Esophagus muscularis mucosa (tissue), 3 donors: Measurements from ENCODE around the gene FNBP1.

Experiments used
- POLR2AphosphoS5 ChIP-seq, 2 donors: sonication (generic); formaldehyde crosslinking; IDR thresholded peaks; one replicate each; pipeline ENCODE4 v1.6.1; 2017; ENCODE audit warnings: antibody characterized with exemption in 2 of 2
- TF ChIP-seq, protein P1 (sequence below), 3 experiments: fragments of 200-600 bp in 2 of 3; fragments of 450-650 bp in 1 of 3; sonication (generic) in 2 of 3; IDR thresholded peaks; one replicate each; pipeline ENCODE4 v1.5.1; 2017 to 2019; ENCODE audit warnings: antibody characterized with exemption in 3 of 3, mild to moderate bottlenecking in 2 of 3, moderate library complexity in 1 of 3

DNA sequence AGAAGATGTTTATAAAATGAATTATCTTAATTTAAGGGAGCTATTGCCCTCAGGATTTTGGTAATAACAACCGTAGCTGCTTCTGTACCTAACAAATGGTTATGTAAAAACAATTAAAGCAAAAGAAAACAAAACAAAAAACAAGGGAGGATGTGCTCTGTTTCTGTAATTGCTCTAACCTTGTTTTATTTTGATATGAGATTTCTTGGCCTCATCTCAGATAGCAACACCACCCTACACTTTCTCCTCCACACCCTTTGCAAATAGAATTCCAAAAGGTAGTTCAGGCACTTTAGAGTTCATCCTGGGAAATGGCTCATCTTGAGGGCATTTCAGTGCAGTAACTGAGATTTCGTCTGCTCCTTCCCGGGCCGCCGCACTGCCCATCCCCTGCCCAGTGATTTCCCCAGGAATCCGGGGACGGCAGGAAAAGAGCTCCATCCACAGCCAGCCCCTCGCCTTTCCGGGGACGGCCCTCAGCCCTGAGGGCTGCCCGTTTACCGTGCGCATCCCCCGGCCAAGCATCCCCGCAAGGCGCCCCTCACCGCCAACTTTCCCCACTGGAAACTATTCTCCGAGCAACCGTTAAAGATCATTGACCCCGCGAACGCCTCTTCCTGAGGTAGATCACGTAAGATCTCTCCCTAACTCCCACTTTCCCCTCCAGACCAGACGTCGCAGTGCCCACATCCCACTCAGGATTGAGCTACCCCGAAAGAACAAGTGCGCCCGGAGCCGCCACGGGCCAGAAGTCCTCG, 1.2 kb downstream of the FNBP1 start:
- TF ChIP-seq, protein P1, sequence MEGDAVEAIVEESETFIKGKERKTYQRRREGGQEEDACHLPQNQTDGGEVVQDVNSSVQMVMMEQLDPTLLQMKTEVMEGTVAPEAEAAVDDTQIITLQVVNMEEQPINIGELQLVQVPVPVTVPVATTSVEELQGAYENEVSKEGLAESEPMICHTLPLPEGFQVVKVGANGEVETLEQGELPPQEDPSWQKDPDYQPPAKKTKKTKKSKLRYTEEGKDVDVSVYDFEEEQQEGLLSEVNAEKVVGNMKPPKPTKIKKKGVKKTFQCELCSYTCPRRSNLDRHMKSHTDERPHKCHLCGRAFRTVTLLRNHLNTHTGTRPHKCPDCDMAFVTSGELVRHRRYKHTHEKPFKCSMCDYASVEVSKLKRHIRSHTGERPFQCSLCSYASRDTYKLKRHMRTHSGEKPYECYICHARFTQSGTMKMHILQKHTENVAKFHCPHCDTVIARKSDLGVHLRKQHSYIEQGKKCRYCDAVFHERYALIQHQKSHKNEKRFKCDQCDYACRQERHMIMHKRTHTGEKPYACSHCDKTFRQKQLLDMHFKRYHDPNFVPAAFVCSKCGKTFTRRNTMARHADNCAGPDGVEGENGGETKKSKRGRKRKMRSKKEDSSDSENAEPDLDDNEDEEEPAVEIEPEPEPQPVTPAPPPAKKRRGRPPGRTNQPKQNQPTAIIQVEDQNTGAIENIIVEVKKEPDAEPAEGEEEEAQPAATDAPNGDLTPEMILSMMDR (IDR thresholded peaks at IDR 0.05): no peak
- peak; percentile 30 to 45 for TF ChIP-seq POLR2AphosphoS5 (IDR thresholded peaks at IDR 0.05)
